Activated CD8-positive, alpha-beta memory T cell treated with anti-CD3 and anti-CD28 coated beads, Interleukin-2, amount 50 U/mL, for 48 hours (primary cell): Measurements from ENCODE around the gene AP1M2.
"Not testable (repeated sequence)": the region's sequence is repeated elsewhere in the genome, so short reads cannot be mapped to it uniquely, and the experiment has no call there.

Experiments used
- DNase-seq: peaks from one replicate; pipeline ENCODE4 v3.0.0-alpha.2; 2020

The AP1M2 gene

DNA sequence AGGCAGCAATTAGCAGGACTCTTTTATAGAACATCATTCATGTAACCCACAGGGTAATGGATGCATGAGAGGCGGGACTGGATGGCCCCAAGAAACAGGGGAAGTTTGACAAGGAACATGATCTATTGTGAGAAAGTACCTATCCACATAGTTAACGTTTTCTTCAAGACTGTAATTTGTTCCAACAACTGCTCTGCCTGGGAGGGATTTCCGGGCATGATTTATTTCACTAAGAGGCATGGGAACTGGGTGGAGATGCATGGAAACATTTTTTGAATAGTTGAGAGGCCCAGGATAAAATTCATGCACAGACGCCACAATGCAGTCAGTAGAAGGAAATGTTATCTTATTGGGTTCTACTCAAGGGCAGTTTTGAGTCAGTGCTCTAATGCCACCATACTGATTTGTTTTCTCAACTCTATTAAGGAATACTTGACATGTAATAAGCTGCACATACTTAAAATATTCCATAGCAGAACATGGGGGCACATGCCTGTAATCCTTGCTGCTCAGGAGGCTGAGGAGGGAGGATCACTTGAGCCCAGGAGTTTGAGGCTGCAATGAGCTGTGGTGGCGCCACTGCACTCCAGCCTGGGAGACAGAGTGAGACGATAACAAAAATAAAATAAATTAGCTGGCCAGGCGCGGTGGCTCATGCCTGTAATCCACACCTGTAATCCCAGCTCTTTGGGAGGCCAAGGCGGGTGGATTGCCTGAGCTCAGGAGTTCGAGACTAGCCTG is 53.3 kb downstream of the AP1M2 start:
- DNase-seq, result no peak

DNA sequence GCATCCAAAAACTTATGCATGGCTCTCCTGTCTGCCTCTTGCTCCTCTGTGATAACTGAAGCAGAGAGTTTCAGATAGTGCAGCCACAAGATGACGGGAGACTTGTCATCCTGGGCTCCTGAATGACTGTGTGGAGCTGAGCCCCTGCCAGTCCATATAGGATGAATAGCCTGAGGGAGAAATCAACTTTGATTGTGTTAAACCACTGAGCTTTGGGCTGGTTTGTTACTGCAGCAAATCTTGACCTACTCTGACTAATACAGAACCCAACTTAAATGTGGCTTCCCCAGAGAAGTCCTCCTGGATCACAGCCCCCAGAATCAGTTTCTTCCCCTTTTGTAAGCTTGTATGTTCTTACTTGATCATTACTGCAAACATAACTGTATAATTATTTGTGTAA is 54.7 kb downstream of the AP1M2 start:
- no peak for DNase-seq

DNA sequence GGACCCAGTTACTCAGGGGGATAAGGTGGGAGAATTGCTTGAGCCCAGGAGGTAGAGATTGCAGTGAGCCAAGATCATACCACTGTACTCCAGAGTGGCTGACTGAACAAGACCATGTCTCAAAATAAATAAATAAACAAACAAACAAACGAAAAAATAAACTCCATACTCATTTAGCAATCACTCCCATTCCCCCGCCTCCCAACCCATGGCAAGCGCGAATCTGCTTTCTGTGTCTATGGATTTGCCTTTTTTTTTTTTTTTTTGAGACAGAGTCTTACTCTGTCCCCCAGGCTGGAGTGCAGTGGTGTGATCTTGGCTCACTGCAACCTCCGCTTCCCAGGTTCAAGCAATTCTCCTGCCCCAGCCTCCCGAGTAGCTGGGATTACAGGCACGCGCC is 60.2 kb downstream of the AP1M2 start:
- DNase-seq, result not testable (repeated sequence)

DNA sequence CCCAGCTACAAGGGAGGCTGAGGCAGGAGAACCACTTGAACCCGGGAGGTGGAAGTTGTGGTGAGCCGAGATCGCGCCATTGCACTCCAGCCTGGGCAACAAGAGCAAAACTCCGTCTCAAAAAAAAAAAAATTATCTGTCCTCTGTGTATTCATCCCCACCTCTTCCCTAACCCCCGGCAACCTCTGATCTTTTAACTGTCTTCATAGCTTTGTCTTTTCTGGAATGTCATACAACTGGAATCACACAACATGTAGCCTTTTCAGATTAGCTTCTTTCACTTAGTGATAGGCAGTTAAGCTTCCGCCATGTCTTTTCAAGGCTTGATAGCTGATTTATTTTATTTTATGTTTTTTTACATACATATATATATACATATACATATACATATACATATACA is 61.5 kb downstream of the AP1M2 start:
- no peak for DNase-seq

DNA sequence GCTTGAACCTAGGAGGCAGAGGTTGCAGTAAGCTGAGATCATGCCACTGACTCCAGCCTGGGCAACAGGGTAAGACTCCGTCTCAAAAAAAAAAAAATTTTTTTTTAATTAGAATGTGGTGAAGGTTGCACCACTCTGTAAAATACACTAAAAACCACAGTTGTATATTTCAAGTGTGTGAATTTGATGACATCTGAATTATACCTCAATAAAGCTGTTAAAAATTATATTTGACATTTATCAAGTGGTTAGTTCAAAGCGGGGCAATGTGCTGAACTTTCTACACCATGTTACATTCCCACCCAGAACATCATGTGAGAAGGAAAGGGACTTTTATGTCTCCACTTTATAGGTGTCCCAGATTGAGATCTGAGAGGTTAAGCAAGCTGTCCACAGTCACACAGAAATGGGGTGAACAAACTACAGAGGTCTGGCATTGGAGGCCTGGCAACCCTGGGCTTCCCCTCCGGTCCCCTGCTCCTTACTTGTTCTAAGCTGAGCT is 63.9 kb downstream of the AP1M2 start:
- DNase-seq, result no peak
